GM18909 (cell line): ENCODE measurements around the gene VRK1.
"Not testable (repeated sequence)": the region's sequence is repeated elsewhere in the genome, so short reads cannot be mapped to it uniquely, and the experiment has no call there.

ENCODE experiments used
- ATAC-seq: cut with Tn5 transposase; IDR thresholded peaks from one replicate; pipeline ENCODE4 v1.9.1; 2021; ENCODE audit warnings: mild to moderate bottlenecking; ENCODE audit not compliant: unreplicated experiment, poor library complexity

Gene VRK1

GRCh38 chr14:96796851-96797581, at the start of gene VRK1:
Gene VRK1, plus strand, starts transcription at chr14:96797382. Its CDS starts 36,090 bp downstream, at chr14:96833472.
- peak; percentile 97 for ATAC-seq

GRCh38 chr14:96747608-96748007, 49.6 kb upstream of the VRK1 start:
- no peak for ATAC-seq

- ATAC-seq = no peak
Observed at GRCh38 chr14:96748362-96748761, 48.8 kb upstream of the VRK1 start.

GRCh38 chr14:96751505-96751904, 45.7 kb upstream of the VRK1 start:
- ATAC-seq = no peak

GRCh38 chr14:96752125-96752524, 45.1 kb upstream of the VRK1 start:
- no peak for ATAC-seq

GRCh38 chr14:96752594-96752993, 44.6 kb upstream of the VRK1 start:
- ATAC-seq = no peak

- no peak for ATAC-seq
Observed at GRCh38 chr14:96754162-96754844, 42.9 kb upstream of the VRK1 start.

GRCh38 chr14:96754845-96755184, 42.4 kb upstream of the VRK1 start:
- no peak for ATAC-seq

- ATAC-seq = no peak
Observed at GRCh38 chr14:96756745-96757144, 40.4 kb upstream of the VRK1 start.

- no peak for ATAC-seq
Observed at GRCh38 chr14:96757456-96757855, 39.7 kb upstream of the VRK1 start.

- ATAC-seq = no peak
Observed at GRCh38 chr14:96761066-96761465, 36.1 kb upstream of the VRK1 start.

GRCh38 chr14:96762650-96763049, 34.5 kb upstream of the VRK1 start:
- peak; percentile 98 for ATAC-seq

- ATAC-seq = no peak
Observed at GRCh38 chr14:96764012-96764411, 33.2 kb upstream of the VRK1 start.

- not testable (repeated sequence) for ATAC-seq
Observed at GRCh38 chr14:96765205-96765604, 32.0 kb upstream of the VRK1 start.

GRCh38 chr14:96772929-96773328, 24.3 kb upstream of the VRK1 start:
- no peak for ATAC-seq

GRCh38 chr14:96776791-96777190, 20.4 kb upstream of the VRK1 start:
- no peak for ATAC-seq

GRCh38 chr14:96780500-96780899, 16.7 kb upstream of the VRK1 start:
- ATAC-seq = no peak

GRCh38 chr14:96781371-96781770, 15.8 kb upstream of the VRK1 start:
- no peak for ATAC-seq

- no peak for ATAC-seq
Observed at GRCh38 chr14:96782436-96782835, 14.7 kb upstream of the VRK1 start.

GRCh38 chr14:96783043-96783914, 13.9 kb upstream of the VRK1 start:
- no peak for ATAC-seq

- no peak for ATAC-seq
Observed at GRCh38 chr14:96783915-96784224, 13.3 kb upstream of the VRK1 start.
